Measurements from ENCODE around the gene GPC1. TPM values are rescaled to one million over a fixed set of nuclear protein-coding genes. Genes with fewer than 3 reads are reported as not detected.

Gene GPC1
- polyA plus RNA-seq, 1 experiment = 46.8 TPM

- TF ChIP-seq CTCF (IDR thresholded peaks at IDR 0.05; ENCODE audit: low read depth, low read length) = no peak
- H3K27me3 ChIP-seq (ENCODE audit: control insufficient read depth, insufficient read depth, low read length) = peaks cover 3% of the 10 kb centered on the region
- no peak overlapping the region for H3K27ac ChIP-seq (ENCODE audit: low read depth, low read length)
- no peak overlapping the region for H3K4me3 ChIP-seq (ENCODE audit: low read depth, low read length)
- DNase-seq (ENCODE audit: low read depth, low spot score) = no peak
- ChIA-PET POLR2A (no interaction called here), CTCF (no interaction called here)
- H3K9me3 ChIP-seq (ENCODE audit: control insufficient read depth, insufficient read depth, low read length) = no peaks in the 10 kb centered on the region
Observed at GRCh38 chr2:240510513-240511210, 75.2 kb downstream of the GPC1 start.

GRCh38 chr2:240511351-240512108, 76.1 kb downstream of the GPC1 start:
- ChIA-PET POLR2A (no interaction called here), CTCF (interaction anchor here (1.5 kb wide), 1 partner anchor 54 kb away, joined by 4 read pairs; no protein-coding TSS in a partner anchor)
- peaks cover 3% of the 10 kb centered on the region for H3K27me3 ChIP-seq (ENCODE audit: control insufficient read depth, insufficient read depth, low read length)
- H3K4me3 ChIP-seq (ENCODE audit: low read depth, low read length) = no peak overlapping the region
- DNase-seq (ENCODE audit: low read depth, low spot score) = no peak
- no peaks in the 10 kb centered on the region for H3K9me3 ChIP-seq (ENCODE audit: control insufficient read depth, insufficient read depth, low read length)
- no peak for TF ChIP-seq CTCF (IDR thresholded peaks at IDR 0.05; ENCODE audit: low read depth, low read length)
- no peak overlapping the region for H3K27ac ChIP-seq (ENCODE audit: low read depth, low read length)

- TF ChIP-seq CTCF (IDR thresholded peaks at IDR 0.05; ENCODE audit: low read depth, low read length) = no peak
- H3K27ac ChIP-seq (ENCODE audit: low read depth, low read length) = no peak overlapping the region
- H3K27me3 ChIP-seq (ENCODE audit: control insufficient read depth, insufficient read depth, low read length) = peaks cover 3% of the 10 kb centered on the region
- ChIA-PET POLR2A (no interaction called here), CTCF (interaction anchor here (1.1 to 1.5 kb wide), 2 partner anchors 54 to 96 kb away, joined by 3 to 4 read pairs; no protein-coding TSS in a partner anchor)
- no peak for DNase-seq (ENCODE audit: low read depth, low spot score)
- no peak overlapping the region for H3K4me3 ChIP-seq (ENCODE audit: low read depth, low read length)
- H3K9me3 ChIP-seq (ENCODE audit: control insufficient read depth, insufficient read depth, low read length) = no peaks in the 10 kb centered on the region
Observed at GRCh38 chr2:240512109-240512485, 76.6 kb downstream of the GPC1 start.

- ChIA-PET CTCF (interaction anchor here (1.1 to 2.2 kb wide), 3 partner anchors 53 to 328 kb away, joined by 3 to 66 read pairs (median 4); no protein-coding TSS in a partner anchor), POLR2A (interaction anchor here (1.1 kb wide), 1 partner anchor 328 kb away, joined by 3 read pairs; no protein-coding TSS in a partner anchor)
- Histone ChIP-seq H3K4me3 (ENCODE audit: low read depth, low read length) (no peak overlapping the region), H3K27ac (ENCODE audit: low read depth, low read length) (no peak overlapping the region), H3K9me3 (ENCODE audit: control insufficient read depth, insufficient read depth, low read length) (no peaks in the 10 kb centered on the region), H3K27me3 (ENCODE audit: control insufficient read depth, insufficient read depth, low read length) (peaks cover 3% of the 10 kb centered on the region)
- no peak for TF ChIP-seq CTCF (IDR thresholded peaks at IDR 0.05; ENCODE audit: low read depth, low read length)
- DNase-seq (ENCODE audit: low read depth, low spot score) = no peak
Observed at GRCh38 chr2:240512666-240513535, 77.4 kb downstream of the GPC1 start.

All from AG04450 (cell line).